ENCODE data around the gene NPEPPS. TPM values are rescaled to one million over a fixed set of nuclear protein-coding genes. Genes with fewer than 3 reads are reported as not detected.
"Not testable (repeated sequence)": the region's sequence is repeated elsewhere in the genome, so short reads cannot be mapped to it uniquely, and the experiment has no call there.

NPEPPS gene, protein sequence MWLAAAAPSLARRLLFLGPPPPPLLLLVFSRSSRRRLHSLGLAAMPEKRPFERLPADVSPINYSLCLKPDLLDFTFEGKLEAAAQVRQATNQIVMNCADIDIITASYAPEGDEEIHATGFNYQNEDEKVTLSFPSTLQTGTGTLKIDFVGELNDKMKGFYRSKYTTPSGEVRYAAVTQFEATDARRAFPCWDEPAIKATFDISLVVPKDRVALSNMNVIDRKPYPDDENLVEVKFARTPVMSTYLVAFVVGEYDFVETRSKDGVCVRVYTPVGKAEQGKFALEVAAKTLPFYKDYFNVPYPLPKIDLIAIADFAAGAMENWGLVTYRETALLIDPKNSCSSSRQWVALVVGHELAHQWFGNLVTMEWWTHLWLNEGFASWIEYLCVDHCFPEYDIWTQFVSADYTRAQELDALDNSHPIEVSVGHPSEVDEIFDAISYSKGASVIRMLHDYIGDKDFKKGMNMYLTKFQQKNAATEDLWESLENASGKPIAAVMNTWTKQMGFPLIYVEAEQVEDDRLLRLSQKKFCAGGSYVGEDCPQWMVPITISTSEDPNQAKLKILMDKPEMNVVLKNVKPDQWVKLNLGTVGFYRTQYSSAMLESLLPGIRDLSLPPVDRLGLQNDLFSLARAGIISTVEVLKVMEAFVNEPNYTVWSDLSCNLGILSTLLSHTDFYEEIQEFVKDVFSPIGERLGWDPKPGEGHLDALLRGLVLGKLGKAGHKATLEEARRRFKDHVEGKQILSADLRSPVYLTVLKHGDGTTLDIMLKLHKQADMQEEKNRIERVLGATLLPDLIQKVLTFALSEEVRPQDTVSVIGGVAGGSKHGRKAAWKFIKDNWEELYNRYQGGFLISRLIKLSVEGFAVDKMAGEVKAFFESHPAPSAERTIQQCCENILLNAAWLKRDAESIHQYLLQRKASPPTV
- 113 and 118 TPM in 2 replicates for total RNA-seq (2021; fragmentation: NEBNext Ultra II Directional; extraction: Animal tissue kit (Norgen Biotek cat#: 25700))
- polyA plus RNA-seq (2011; rRNA removed): 53.6 and 56.5 TPM in 2 replicates
- 68.6 TPM for polyA plus RNA-seq (2011; cell fraction: cytosol; rRNA removed)
- 73.0 TPM for polyA plus RNA-seq (2011; cell fraction: nucleus; rRNA removed)
- 82.8 to 156 TPM (median 98.5 TPM) in 4 replicates for polyA plus RNA-seq (2012, experiment 1 of 2)
- 20.8 TPM for polyA plus RNA-seq (2012, experiment 2 of 2)
- polyA plus RNA-seq (2013, experiment 1 of 2): 49.6 TPM
- 44.4 TPM for polyA plus RNA-seq (2013, experiment 2 of 2)
- polyA minus RNA-seq (2011; rRNA and poly(A)+ RNA removed): 135 and 161 TPM in 2 replicates
- 110 TPM for polyA minus RNA-seq (2011; cell fraction: cytosol; rRNA and poly(A)+ RNA removed)
- 97.8 TPM for polyA minus RNA-seq (2011; cell fraction: nucleus; rRNA and poly(A)+ RNA removed)
- long read RNA-seq, experiment 1, full-length matches to known transcripts: 28 of 87 reads
- long read RNA-seq, experiment 1, partial matches to known transcripts: 19 of 87 reads
- long read RNA-seq, experiment 1, other reads (novel, unspliced or antisense): 40 of 87 reads
- long read RNA-seq, experiment 2, full-length matches to known transcripts: 2 of 10 reads
- long read RNA-seq, experiment 2, partial matches to known transcripts: 5 of 10 reads
- long read RNA-seq, experiment 2, other reads (novel, unspliced or antisense): 3 of 10 reads

DNA sequence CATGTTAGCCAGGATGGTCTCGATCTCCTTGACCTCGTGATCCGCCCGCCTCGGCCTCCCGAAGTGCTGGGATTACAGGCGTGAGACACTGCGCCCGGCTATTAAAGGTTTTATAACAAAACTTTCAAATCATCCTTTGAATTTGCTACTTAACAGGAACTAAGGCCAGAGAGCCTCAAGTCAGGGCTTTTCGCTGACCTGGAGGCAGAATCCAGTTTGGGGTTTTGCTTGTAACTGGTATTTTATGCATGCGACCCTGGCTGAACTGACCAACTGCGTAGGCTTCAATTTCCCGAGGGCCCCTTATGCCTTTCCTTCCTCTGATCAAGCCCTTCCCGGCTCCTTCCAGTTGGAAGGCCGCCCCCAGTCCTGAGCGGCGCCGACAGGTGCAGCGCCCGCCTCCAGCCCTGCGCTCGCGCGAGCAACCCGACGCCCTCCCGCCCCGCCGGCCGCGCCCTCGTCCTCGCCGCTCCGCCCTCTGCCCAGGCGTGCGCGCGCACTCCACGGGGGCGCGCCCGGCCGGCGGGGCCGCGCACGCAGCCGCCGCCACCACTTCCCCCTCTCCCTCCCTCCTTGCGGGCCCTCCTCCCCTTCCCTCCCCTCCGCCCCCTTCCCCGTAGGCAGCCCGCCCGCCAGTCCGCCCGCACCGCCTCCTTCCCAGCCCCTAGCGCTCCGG lies at the start of gene NPEPPS:
Gene NPEPPS, plus strand, starts transcription at position 552 of the 676 bp plus-strand sequence. CDS start 193 bp downstream, outside the sequence.
- 53% methylated on average over 16 of the region's 60 CpGs; no CpG with 5 or more reads in 1 of the 2 experiments for WGBS, 2 experiments (ENCODE audit: extremely low coverage in 1 of 2, insufficient coverage in 1 of 2, insufficient read length in 1 of 2, insufficient replicate concordance in 2 of 2, low coverage in 1 of 2, low lambda C conversion rate in 2 of 2, missing lambda C conversion rate in 1 of 2)
- H2BK20ac ChIP-seq (ENCODE audit: low read length); H3K23me2 ChIP-seq (ENCODE audit: low read depth, low read length); FAIRE-seq; POLR2A ChIA-PET (ENCODE audit: partially characterized antibody); H2BK12ac ChIP-seq (ENCODE audit: low read depth, low read length); H4K91ac ChIP-seq (replicated peaks; ENCODE audit: insufficient read length, low read length); H2BK5ac ChIP-seq (ENCODE audit: low read depth, low read length); H3K18ac ChIP-seq (ENCODE audit: extremely low read depth, low read length); H3K56ac ChIP-seq (replicated peaks; ENCODE audit: insufficient read length, low read depth, low read length); H2BK15ac ChIP-seq (ENCODE audit: low read length); H3K27ac ChIP-seq (ENCODE audit: low read depth, low read length); H3K79me1 ChIP-seq (ENCODE audit: low read depth, low read length); H3K27me3 ChIP-seq (replicated peaks in 1 of 4; ENCODE audit: control insufficient read depth in 3 of 4, extremely low read depth in 1 of 4, insufficient read depth in 3 of 4, low read length in 3 of 4); H3K14ac ChIP-seq (ENCODE audit: insufficient read length); H3K4ac ChIP-seq (replicated peaks; ENCODE audit: insufficient read length, low read depth, low read length); H3K23ac ChIP-seq (ENCODE audit: insufficient read length); H2BK120ac ChIP-seq (replicated peaks; ENCODE audit: low read depth, low read length); H4K20me1 ChIP-seq (replicated peaks in 1 of 2; ENCODE audit: control insufficient read depth in 1 of 2, insufficient read depth in 2 of 2, low read length in 2 of 2); H4K5ac ChIP-seq (ENCODE audit: insufficient read length, low read depth, low read length); CTCF ChIA-PET (ENCODE audit: partially characterized antibody); H3K9me3 ChIP-seq (ENCODE audit: insufficient read depth in 2 of 2, low read depth in 1 of 2, low read length in 1 of 2); H3K4me1 ChIP-seq (replicated peaks in 1 of 4; ENCODE audit: control insufficient read depth in 3 of 4, insufficient read depth in 4 of 4, low read length in 3 of 4); H3K36me3 ChIP-seq (ENCODE audit: control insufficient read depth in 2 of 4, insufficient read depth in 4 of 4, low read length in 3 of 4); H2AK5ac ChIP-seq (ENCODE audit: low read depth, low read length); H4K8ac ChIP-seq (ENCODE audit: extremely low read depth, insufficient read depth, low read length); H2AFZ ChIP-seq (ENCODE audit: low read length): not testable (repeated sequence)
- peaks cover 0 to 20% of the 10 kb centered on the region in 2 experiments; a peak in 2 of 4 replicates for H3K79me2 ChIP-seq (ENCODE audit: control insufficient read depth in 1 of 2, insufficient read depth in 2 of 2, low read length in 2 of 2)
- H3K4me2 ChIP-seq (ENCODE audit: insufficient read depth in 1 of 2, low read depth in 2 of 2, low read length in 2 of 2): peak within 1 kb of the TSS; percentile 60 to 62
- TF ChIP-seq POLR2A (IDR thresholded peaks at IDR 0.05; ENCODE audit: control extremely low read depth in 1 of 2, low read depth in 2 of 2, low read length in 2 of 2): 0 out of 3 replicates have a peak, but pooled peaks of 1 of the 2 experiments have one; percentile 22
- H3K9ac ChIP-seq (replicated peaks in 1 of 4; ENCODE audit: extremely low read depth in 1 of 4, low read depth in 3 of 4, low read length in 3 of 4): peak within 1 kb of the TSS; percentile 34 to 70 (median 60)
- H3K4me3 ChIP-seq (ENCODE audit: extremely low read depth in 1 of 4, insufficient read depth in 2 of 4, low read depth in 3 of 4, low read length in 4 of 4): peak within 1 kb of the TSS; percentile 65 to 80 (median 70)
- DNase-seq (ENCODE audit: low read depth in 1 of 2, low spot score in 2 of 2): peak; percentile 51 to 81

Data from H1 (cell line).